Right lobe of liver (tissue), 6 donors: ENCODE data around the gene AMPD3. TPM values are rescaled to one million over a fixed set of nuclear protein-coding genes. Genes with fewer than 3 reads are reported as not detected.

Experiments used
- ATAC-seq, 4 donors: fragments of 200-7000 bp; cut with Tn5 transposase; one replicate each; pipeline ENCODE4 v1.9.1; 2020; ENCODE audit warnings: mild to moderate bottlenecking in 4 of 4, moderate library complexity in 4 of 4
- DNase-seq, 3 donors: peaks; one replicate each; pipeline ENCODE4 v3.0.0-alpha.2; 2020
- H3K27ac ChIP-seq, 3 donors: fragments of 200-600 bp; one replicate each; pipeline ENCODE4 v1.8.0; 2022
- H3K27me3 ChIP-seq, 2 donors: fragments of 200-600 bp; one replicate each; pipeline ENCODE4 v1.8.0; 2022
- H3K36me3 ChIP-seq, 4 donors: fragments of 200-600 bp; sonication (generic) in 1 of 4; one replicate each; pipeline versions ENCODE4 v1.5.1 to v1.8.0; 2017 to 2022; ENCODE audit warnings: control low read depth in 1 of 4
- H3K4me1 ChIP-seq, 4 donors: fragments of 200-600 bp; sonication (generic) in 1 of 4; one replicate each; pipeline versions ENCODE4 v1.5.1 to v1.8.0; 2017 to 2022; ENCODE audit warnings: control low read depth in 1 of 4
- H3K4me3 ChIP-seq, 3 donors: fragments of 200-600 bp; one replicate each; pipeline ENCODE4 v1.8.0; 2022
- H3K9me3 ChIP-seq, 4 donors: fragments of 200-600 bp; sonication (generic) in 1 of 4; one replicate each; pipeline versions ENCODE4 v1.5.1 to v1.8.0; 2017 to 2022; ENCODE audit warnings: control low read depth in 1 of 4
- CTCF ChIP-seq, 4 donors: fragments of 200-600 bp in 3 of 4; fragments of 450-650 bp in 1 of 4; IDR thresholded peaks; one replicate each; pipeline versions ENCODE4 v1.5.1 to v1.8.0; 2016 to 2022; ENCODE audit warnings: antibody characterized with exemption in 4 of 4, mild to moderate bottlenecking in 2 of 4
- POLR2A ChIP-seq: fragments of 450-650 bp; IDR thresholded peaks from one replicate; pipeline ENCODE4 v1.6.1; 2017; ENCODE audit warnings: antibody characterized with exemption, mild to moderate bottlenecking
- WGBS: methylation state at CpG from one replicate; pipeline ENCODE4 v1.1.6; 2018; ENCODE audit warnings: low coverage, low lambda C conversion rate; ENCODE audit not compliant: insufficient coverage; ENCODE audit errors: missing lambda C conversion rate; 5-methylcytosine and 5-hydroxymethylcytosine counted together
- intact Hi-C, 2 donors: fragments of 100-400 bp; cut with DNase I; formaldehyde crosslinking; loops; one replicate each; pipeline versions ENCODE4 v1.11.2 to v1.14.1; 2022
- total RNA-seq, 6 experiments: library from RNA; depleted of rRNA in 2 of 6; stranded (reverse); fragments of >200 nt in 2 of 6; fragmentation: NEBNext Ultra II Directional in 3 of 6; extraction: Animal tissue kit (Norgen Biotek cat#: 25700) in 3 of 6; gene quantifications; one replicate each; pipeline versions ENCODE4 v1.1.0 to v1.2.4, GENCODE V29; 2016 to 2023
- donor health status: DM: no; HTN: yes; CAD: no.
- donor health status: DM: no; HTN: no; CAD: no.
- donor health status: DM: no; HTN: no; CAD: no.
- donor health status: DM: no; HTN: yes; CAD: no.
- donor health status: DM: no; HTN: yes; CAD: no.

Gene AMPD3
- total RNA-seq, 6 experiments from 2014 or later, result 0.98 to 5.0 (median 1.8) TPM

GRCh38 chr11:10418259-10418949 lies 36.7 kb upstream of the AMPD3 start:
- no peaks in the 10 kb centered on the region for H3K27me3 ChIP-seq
- ATAC-seq (no peak), DNase-seq (no peak)
- TF ChIP-seq POLR2A (no peak), CTCF (IDR thresholded peaks at IDR 0.05) (no peak)
- H3K36me3 ChIP-seq, result no peaks in the 10 kb centered on the region
- no peak overlapping the region for H3K4me3 ChIP-seq
- intact Hi-C loops, result loop anchor here in 1 of 2 donors (10.0 kb wide), 1 partner anchor 236 kb away; no protein-coding TSS in a partner anchor
- H3K27ac ChIP-seq, result no peak overlapping the region
- H3K9me3 ChIP-seq, result no peaks in the 10 kb centered on the region
- 44% methylated on average over 6 of the region's 6 CpGs for WGBS
- no peaks in the 10 kb centered on the region for H3K4me1 ChIP-seq

- DNase-seq (no peak), ATAC-seq (no peak)
- Histone ChIP-seq H3K27me3 (no peaks in the 10 kb centered on the region), H3K4me3 (no peak overlapping the region), H3K36me3 (no peaks in the 10 kb centered on the region), H3K4me1 (no peaks in the 10 kb centered on the region), H3K9me3 (no peaks in the 10 kb centered on the region), H3K27ac (no peak overlapping the region)
- intact Hi-C loops, result loop anchor here in 1 of 2 donors (10.0 kb wide), 1 partner anchor 236 kb away; no protein-coding TSS in a partner anchor
- 35% methylated on average over 3 of the region's 3 CpGs for WGBS
- TF ChIP-seq POLR2A (no peak), CTCF (IDR thresholded peaks at IDR 0.05) (no peak)
These were observed 36.1 kb upstream of the AMPD3 start for GRCh38 chr11:10418950-10419310.

- ATAC-seq, result no peak
- H3K36me3 ChIP-seq, result no peaks in the 10 kb centered on the region
- H3K27me3 ChIP-seq, result no peaks in the 10 kb centered on the region
- DNase-seq, result no peak
- no peaks in the 10 kb centered on the region for H3K9me3 ChIP-seq
- intact Hi-C loops, result no loop called here
- TF ChIP-seq CTCF (IDR thresholded peaks at IDR 0.05) (no peak), POLR2A (no peak)
- no peak overlapping the region for H3K4me3 ChIP-seq
- no peaks in the 10 kb centered on the region for H3K4me1 ChIP-seq
- H3K27ac ChIP-seq, result no peak overlapping the region
- WGBS, result 68% methylated on average over 3 of the region's 3 CpGs
These were observed 28.6 kb upstream of the AMPD3 start for GRCh38 chr11:10426475-10426874.

GRCh38 chr11:10428453-10428852 lies 26.6 kb upstream of the AMPD3 start:
- no peak for ATAC-seq
- H3K27me3 ChIP-seq, result no peaks in the 10 kb centered on the region
- no peak for DNase-seq
- H3K4me3 ChIP-seq, result no peak overlapping the region
- no peak for TF ChIP-seq POLR2A
- TF ChIP-seq CTCF (IDR thresholded peaks at IDR 0.05), result no peak
- no peaks in the 10 kb centered on the region for H3K4me1 ChIP-seq
- no peaks in the 10 kb centered on the region for H3K9me3 ChIP-seq
- intact Hi-C loops, result no loop called here
- 50% methylated on average over 1 of the region's 1 CpG for WGBS
- H3K36me3 ChIP-seq, result no peaks in the 10 kb centered on the region
- H3K27ac ChIP-seq, result no peak overlapping the region
